SIG-M5 treated with dmso at 0.1 percent for 504 hours (cell line): ENCODE measurements around the gene DGCR8.

Experiments
- DNase-seq: peaks from one replicate; lab custom pipeline; 2025; ENCODE audit not compliant: unreplicated experiment; lab: John Stamatoyannopoulos, UW

The DGCR8 gene

DNA sequence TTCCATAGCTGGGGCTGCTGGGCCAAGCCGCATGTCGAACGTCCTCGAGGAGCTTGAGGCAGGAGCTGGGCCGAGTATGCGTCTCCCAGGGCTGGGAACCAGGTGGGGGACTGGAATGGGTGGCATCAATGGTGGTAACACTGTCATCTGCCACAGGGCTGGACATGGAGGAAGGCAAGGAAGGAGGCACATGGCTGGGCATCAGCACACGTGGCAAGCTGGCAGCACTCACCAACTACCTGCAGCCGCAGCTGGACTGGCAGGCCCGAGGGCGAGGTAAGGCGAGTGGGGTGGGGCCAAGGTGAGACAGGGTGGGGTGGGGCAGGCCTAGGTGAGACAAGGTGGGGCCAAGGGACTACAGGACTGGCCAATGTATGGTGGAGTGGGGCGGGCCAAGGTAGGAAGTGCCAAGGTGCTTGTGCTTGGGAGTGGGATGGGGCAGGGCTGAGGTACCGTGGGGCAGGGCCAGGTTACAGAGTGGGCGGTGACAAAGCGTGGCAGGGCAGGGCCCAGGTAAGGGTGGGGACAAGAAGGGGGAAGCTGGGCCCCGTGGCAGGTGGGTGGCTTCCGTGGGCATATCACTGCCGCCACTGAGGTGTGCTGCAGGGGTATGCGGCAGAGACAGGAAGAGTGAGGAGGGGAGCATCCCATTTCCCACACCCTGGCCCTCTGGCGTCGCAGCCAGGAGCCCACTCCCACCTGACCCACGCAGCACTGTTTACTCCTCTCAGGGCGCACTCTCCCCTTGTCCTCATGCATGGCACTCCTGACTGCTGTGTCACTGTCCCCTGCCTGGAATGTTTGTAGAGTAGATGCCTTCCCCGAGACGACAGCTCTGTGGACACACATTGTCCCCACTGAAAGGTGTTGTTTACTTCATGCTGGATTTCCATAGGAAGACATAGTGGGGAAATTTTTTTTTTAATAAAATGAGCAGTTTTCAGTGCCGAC, 27.5 kb upstream of the DGCR8 start:
- no peak for DNase-seq

DNA sequence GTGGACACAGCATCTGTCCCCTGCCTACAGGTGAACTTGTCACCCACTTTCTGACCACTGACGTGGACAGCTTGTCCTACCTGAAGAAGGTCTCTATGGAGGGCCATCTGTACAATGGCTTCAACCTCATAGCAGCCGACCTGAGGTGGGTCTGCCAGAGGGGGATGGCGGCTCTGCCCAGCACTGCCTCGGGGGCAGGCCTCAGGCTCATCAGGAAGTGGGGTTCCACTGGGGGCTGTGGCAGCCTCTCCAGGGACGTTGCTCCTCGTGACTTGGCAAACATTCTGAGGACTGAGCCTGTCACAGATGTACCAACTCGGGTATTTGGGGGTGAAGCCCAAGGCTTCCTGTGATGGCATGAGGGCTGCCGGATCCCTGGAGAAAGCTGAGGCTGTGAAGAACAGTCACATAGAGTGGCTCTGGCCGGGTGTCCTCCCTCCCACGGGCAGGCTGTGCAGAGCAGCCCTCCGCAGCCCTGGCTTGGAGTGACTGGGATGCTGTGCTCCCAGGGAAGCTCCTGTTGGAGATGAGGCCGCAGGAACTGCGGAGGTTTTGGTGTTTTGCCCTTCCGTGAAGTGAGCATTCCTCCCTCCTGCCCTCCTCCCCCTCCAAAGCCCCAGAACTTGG, 26.5 kb upstream of the DGCR8 start:
- DNase-seq: no peak

DNA sequence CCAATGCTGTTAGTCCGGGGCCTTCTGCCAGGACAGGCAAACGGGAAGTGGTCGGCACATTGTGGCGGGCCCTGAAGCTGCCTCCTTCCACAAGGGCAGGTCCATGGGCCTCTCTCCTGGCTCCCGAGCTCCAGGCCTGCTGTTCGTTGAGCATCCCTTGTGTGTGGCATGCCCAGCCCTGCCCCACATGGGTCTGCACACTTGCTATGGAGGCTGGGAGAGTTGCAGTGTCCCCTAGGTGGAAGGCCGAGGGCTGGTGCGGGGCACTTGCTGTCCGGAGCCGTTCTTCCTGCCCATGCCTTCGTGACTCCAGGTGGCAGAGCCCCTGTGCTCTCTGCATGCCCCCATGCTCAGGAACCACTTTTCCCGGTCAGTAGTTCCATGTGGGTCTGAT, 26.0 kb upstream of the DGCR8 start:
- no peak for DNase-seq

DNA sequence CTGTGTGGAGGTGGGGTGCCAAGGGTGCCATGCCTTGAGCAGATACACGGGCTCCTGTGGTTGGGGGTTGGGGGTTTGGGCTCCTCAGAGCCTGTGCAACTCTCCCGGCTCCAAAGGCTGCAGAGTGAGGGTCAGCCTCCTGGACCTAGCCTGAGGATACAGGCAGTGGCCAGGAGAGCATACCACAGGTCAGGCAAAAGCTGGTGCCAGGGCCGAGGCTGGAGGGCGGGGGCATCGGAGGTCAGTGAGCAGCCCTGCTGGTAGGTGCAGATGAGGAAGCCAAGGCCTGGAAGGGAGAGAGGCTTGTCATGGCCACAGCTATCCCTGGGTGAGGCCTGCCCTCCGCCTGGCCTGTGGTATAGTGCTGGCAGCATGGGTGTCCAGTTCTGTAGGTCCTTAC, 25.6 kb upstream of the DGCR8 start:
- no peak for DNase-seq

DNA sequence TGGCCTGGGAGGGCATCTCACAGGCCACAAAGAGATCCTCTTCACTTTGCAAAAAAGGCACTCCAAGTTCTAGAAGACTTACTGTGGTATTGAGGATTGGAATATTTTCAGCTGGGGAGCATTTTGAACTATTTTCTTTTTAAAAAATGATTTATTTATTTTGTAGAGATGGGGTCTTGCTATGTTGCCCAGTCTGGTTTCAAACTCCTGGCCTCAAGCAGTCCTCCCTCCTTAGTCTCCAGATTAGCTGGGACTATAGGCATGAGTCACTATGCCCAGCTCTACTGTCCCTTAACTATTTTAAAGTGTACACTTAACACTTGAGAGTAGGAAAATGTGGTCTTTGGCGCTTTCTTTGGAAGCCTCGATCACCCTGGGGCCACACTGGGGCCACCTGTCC, 24.9 kb upstream of the DGCR8 start:
- no peak for DNase-seq

DNA sequence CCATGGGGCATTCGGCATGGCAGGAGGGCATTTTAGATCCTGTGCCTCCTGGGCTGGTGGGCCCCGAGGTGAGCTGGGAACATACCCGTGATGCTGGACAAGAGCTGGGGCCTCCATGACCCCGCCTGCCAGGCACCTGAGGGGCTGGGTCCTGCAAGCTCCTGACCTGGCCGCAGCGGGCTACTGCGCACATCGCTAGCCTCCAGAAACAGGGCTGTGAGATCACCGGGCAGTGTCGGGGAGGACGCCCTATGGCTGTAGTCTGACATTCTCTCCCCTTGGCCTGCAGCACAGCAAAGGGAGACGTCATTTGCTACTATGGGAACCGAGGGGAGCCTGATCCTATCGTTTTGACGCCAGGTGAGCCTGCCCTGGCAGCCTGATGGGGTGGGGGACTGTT, 24.4 kb upstream of the DGCR8 start:
- no peak for DNase-seq

DNA sequence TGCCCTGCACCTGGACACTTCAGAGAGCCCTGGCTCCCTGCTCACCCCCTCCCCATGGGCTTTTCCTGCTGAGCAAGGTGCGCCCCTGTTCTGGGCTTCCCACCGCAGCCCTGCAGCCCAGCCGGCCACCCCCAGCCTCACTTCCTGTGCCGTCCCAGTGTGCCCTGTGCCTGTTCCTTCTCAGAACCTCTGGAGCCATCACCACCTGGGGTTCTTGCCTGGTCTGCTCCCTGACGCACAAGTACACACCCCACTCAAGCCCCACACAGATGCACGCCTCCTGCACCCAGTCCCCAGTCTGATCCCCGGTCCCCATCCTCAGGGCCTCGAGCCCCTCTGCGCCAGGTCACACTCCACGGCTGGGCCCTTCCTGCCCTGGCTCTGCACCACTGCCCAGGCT, 23.9 kb upstream of the DGCR8 start:
- no peak for DNase-seq

DNA sequence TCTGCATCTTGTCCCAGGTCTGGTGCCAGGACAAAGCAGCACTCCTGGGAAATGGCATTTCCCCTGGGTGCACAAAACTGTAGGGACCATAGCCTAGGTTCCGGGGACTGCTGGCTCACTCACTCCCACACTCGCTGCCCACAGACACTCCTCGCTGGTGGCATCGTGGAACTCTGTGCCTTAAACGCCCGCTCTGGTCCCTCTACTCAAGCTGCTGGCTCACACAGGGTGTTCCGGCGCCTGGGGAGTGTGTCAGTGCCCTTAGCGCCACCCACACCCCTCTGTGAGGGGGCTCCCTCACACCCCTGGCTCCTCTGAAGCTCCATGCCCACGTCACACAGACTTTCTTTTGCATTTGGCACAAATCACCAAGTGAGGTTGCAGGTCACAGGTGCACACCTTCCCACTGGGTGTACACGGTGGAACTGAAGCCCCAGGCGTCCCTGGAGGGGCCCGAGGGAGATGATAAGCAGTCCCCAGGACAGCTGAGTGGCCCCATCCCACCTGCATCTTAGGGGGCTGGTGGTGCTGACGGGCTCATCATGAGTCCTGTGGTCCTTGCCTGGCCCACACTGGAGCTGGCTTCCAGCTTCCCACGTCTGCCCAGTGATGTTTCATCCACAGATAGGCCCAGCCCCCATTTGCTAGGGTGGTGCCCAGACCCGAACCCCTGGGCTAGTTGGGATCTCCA, 23.2 kb upstream of the DGCR8 start:
- no peak for DNase-seq

DNA sequence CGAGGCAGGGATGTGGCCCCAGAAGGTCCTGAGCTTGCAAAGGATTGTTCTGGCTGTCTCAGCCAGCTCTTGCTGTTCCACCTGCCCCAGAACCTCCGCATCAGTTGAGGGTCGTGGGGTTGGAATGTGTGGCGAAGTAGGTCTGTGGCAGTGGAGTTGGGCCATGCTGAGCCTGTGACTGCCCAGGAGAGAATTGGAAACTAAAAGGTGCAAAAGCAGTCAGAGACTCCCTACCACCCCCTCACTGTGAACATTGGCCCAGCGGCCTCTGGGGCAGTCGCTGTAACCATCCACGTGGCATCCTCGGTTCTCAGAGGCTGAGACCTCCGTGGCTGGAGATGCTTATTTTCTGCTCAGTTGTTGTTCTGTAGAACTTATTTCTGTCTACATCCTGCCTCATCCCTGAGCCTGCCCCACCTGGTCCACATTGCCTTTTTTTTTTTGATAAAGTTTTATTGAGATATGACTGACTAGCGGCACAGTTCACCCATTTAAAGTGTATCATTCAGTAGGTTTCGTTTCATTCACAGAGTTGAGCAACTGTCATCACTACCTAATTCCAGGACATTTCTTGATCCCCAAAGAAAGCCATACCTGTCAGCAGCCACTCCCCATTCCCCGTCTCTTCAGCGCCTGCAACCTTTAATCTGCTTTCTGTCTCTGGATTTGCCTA, 22.3 kb upstream of the DGCR8 start:
- no peak for DNase-seq

DNA sequence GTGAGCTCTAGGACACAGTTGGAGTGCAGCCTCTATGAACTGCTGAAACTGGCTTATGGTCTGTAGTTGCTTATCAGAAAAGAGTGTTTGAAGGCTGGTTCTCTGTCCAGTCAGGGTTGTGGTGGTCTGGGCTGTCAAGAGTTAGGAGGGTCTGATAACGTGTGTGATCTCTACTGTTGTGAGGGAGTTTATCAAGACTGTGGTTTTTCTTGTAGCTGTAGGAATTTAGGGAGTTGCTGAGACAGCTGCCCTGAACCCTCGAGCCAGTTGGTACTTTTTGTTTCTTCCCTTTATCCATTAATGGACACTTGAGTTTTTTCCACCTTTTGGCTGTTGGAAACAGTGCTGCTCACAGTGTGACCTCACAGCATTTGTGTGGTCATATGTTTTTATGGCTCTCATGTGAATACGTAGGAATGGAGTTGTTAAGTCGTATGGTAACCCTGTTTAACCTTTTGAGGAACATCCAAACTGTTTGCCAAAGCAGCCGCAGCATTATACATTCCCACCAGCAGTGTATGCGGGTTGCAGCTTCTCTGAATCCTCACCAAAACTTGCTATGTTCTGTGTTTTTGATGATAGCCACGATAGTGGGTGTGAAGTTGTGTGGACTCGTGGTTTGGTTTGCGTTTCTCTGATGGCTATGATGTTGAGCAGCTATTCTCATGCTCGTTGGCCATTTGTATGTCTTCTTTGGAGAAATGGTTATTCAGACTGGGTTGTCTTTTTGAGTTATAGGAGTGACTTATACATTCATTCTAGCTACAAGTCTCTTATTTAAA, 20.9 kb upstream of the DGCR8 start:
- no peak for DNase-seq

DNA sequence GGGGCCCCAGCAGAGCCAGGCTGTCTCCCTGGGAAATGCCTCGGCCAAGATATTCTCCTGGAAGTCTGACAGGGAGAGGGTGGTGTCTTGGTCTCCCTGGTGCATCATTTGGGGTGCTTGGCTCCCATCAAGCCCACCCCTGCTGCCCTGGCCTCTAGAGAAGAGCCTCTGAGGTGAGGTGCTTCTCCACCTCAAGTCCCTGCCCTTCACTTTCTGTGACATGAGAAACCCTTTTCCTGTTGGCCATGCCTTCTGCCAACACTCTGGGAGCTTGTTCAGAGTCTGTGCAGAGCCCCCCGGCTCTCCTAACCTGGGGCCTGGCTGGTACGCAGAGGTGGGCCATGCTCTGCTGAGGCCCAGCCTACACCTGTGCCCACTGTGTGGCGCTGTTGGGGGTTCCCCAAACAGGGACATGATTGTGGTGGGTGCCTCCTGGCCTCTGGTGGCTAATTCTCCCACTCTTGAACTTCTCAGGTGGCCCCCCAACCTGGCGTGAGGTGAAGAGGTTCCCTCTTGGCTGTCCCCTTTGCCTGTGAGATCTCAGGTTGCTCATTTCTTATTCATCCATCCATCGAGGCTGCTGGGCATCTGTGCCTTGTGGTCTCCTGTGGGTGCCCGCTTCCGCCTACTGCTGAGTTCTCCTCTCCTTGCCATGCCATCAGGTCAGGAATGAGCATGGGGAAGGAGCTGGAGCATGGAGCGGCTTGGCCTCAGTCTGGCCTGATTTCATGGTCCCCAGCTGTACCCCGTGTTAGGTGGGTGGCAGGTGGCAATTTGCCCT, 19.2 kb upstream of the DGCR8 start:
- no peak for DNase-seq

DNA sequence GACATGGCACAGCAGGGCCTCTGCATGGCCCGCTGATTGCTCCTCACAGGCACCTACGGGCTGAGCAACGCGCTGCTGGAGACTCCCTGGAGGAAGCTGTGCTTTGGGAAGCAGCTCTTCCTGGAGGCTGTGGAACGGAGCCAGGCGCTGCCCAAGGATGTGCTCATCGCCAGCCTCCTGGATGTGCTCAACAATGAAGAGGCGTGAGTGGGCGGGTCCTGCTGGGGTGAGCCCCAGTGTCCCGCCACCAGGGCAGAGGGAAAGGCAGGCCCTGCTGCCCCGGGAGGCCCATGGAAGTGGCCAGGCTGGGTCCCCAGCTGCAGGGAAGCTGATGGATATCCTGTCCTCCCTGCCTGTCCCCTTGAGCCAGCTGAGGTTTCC, 18.6 kb upstream of the DGCR8 start:
- DNase-seq: no peak

DNA sequence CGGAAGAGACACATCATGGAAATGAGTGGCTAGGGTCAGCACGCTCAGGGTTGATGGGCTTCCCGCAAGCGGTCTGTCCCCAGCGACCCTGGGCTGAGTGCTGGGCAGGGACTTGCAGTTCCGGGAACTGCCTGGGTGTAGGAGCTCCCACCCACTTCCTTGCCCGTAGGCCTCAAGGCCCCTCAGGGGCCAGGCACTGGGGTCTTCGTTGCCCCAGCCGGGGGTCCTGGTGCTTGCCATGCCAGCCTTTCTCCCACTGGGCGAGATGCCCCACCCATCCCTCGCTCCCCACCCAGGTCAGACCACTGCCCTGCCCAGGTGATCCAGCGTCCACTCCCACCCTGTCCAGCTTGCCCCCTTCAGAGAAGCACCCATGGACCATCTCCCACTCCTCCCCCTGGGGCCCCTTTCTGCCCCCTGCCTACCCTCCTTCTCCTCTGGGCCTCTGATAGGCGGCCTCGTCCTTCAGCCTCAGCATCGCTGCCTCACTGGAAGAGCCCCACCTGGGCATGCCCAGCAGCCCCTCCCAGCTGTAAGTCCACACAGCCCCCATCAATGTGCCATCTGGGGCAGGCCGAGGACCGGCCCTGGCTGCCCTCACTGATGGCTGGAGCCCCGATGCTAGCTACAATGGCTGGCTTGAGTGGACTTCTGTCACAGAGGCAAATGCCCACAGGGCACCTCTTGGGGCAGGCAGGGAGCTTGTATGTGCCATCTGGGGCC, 17.8 kb upstream of the DGCR8 start:
- DNase-seq: no peak

DNA sequence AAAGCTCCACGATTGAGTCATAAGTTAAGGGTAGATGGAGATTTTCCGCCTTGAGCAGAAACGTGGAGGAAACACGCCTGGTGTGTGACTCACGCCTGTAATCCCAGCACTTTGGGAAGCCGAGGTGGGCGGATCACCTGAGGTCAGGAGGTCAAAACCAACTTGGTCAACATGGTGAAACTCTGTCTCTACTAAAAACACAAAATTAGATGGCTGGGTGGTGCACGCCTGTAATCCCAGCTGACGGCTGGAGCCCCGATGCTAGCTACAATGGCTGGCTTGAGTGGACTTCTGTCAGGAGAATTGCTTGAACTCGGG, 17.3 kb upstream of the DGCR8 start:
- DNase-seq: no peak

DNA sequence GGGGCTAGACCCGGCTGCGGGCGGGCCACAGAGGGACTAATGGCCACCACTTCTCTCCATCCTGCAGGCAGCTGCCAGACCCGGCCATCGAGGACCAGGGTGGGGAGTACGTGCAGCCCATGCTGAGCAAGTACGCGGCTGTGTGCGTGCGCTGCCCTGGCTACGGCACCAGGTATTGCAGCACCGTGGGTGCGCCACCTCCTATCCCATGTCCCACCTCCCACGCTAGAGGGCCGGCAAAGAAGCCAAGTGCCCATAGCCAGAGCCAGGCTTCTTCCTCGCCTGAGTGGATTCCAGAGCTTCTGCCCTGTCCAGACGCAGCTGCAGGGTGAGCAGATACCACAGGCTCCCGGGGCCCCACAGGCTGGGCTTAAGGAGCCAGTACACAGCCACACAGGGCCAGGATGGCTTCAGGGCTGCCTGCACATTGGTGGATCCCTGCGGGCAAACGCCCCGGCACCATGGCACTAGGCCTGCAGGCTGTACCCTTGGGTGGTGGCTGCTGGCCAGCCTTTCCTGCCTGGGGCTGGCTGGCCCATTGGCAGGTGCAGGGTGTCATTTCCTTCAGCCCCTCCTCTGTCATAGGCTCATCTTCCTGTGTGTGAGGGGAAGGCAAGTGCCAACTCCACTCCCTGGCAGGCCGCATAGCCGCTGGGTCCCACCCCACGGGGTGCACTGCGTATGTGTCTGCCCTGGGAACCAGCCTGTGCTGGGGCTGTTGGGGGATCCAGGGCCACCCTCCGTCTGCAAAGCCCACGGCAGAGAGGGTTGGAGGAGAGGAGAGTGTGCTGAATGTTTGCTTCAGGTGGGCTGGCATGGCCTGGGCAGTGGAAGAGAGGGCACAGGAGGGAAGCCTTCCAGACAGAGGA, 16.5 kb upstream of the DGCR8 start:
- no peak for DNase-seq

DNA sequence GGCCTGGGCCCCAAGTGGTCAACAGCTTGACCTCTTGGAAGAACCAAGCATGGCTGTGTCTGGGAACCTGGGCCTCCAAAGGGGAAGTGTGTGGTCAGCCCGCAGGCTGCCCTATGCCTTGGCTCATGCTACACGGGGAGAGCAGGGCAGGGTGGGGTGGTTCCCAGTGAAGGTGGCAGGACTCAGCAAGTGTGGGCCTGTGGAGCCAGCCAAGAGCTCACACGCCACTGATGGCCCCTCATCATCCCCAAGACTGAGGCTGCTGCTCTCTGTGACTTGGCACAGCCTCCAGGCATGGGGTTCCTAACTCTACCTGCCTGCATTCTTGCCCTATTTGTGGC, 15.9 kb upstream of the DGCR8 start:
- no peak for DNase-seq

DNA sequence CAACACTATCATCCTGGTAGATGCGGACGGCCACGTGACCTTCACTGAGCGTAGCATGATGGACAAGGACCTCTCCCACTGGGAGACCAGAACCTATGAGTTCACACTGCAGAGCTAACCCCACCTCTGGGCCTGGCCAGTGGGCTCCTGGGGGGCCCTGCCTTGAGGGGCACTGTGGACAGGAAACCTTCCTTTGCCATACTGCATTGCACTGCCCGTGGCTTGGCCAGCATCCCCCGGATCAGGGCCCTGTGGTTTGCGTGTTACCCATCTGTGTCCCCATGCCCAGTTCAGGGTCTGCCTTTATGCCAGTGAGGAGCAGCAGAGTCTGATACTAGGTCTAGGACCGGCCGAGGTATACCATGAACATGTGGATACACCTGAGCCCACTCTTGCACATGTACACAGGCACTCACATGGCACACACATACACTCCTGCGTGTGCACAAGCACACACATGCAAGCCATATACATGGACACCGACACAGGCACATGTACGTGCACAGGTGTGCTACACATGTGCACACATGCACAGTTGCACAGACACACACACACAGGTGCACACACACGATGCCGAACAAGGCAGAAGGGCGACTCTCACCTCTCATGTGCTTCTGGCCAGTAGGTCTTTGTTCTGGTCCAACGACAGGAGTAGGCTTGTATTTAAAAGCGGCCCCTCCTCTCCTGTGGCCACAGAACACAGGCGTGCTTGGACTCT, 15.3 kb upstream of the DGCR8 start:
- no peak for DNase-seq
